Neural progenitor cell (in vitro differentiated cells): ENCODE measurements around the gene TMEM121B. TPM values are rescaled to one million over a fixed set of nuclear protein-coding genes. Genes with fewer than 3 reads are reported as not detected.

Source experiments
- DNase-seq: peaks from one replicate; pipeline ENCODE4 v3.0.0-alpha.2; 2016; ENCODE audit warnings: low spot score
- H2AFZ ChIP-seq: fragments of 200-600 bp; sonication (generic); replicated peaks from 2 replicates; pipeline ENCODE4 v1.6.1; 2016; ENCODE audit warnings: antibody characterized with exemption
- H3F3A ChIP-seq: fragments of 200-600 bp; sonication (generic); 2 replicates; pipeline ENCODE4 v1.6.1; 2016; ENCODE audit warnings: antibody characterized with exemption, low read depth
- H3K27ac ChIP-seq: fragments of 200-600 bp; sonication (generic); 2 replicates; pipeline ENCODE4 v1.5.1; 2016; ENCODE audit warnings: mild to moderate bottlenecking
- H3K27me3 ChIP-seq: fragments of 200-600 bp; sonication (generic); 2 replicates; pipeline ENCODE4 v1.6.1; 2016; ENCODE audit warnings: mild to moderate bottlenecking, moderate library complexity
- H3K36me3 ChIP-seq: fragments of 200-600 bp; sonication (generic); 2 replicates; pipeline ENCODE4 v1.5.1; 2016
- H3K4me1 ChIP-seq: fragments of 200-600 bp; sonication (generic); 2 replicates; pipeline ENCODE4 v1.6.1; 2016; ENCODE audit warnings: mixed run types
- H3K4me2 ChIP-seq: fragments of 200-600 bp; sonication (generic); 2 replicates; pipeline ENCODE4 v1.6.1; 2016
- H3K4me3 ChIP-seq: fragments of 200-600 bp; sonication (generic); 2 replicates; pipeline ENCODE4 v1.5.1; 2016
- H3K79me2 ChIP-seq: fragments of 200-600 bp; sonication (generic); 2 replicates; pipeline ENCODE4 v1.6.1; 2016; ENCODE audit warnings: low read depth
- H3K9ac ChIP-seq: fragments of 200-600 bp; sonication (generic); 2 replicates; pipeline ENCODE4 v1.6.1; 2016
- H3K9me3 ChIP-seq: fragments of 200-600 bp; sonication (generic); 2 replicates; pipeline ENCODE4 v1.5.1; 2016; ENCODE audit warnings: low read depth
- H4K20me1 ChIP-seq: fragments of 200-600 bp; sonication (generic); 2 replicates; pipeline ENCODE4 v1.6.1; 2016; ENCODE audit warnings: low read depth
- H3K27ac Mint-ChIP-seq: 3 replicates; pipeline ENCODE4 v1.8.0; 2021; ENCODE audit warnings: mixed read lengths
- H3K27me3 Mint-ChIP-seq: 2 replicates; pipeline ENCODE4 v1.8.0; 2022; ENCODE audit warnings: low read depth, mild to moderate bottlenecking, inconsistent platforms, moderate library complexity, mixed read lengths; ENCODE audit not compliant: insufficient read depth
- H3K36me3 Mint-ChIP-seq: 3 replicates; pipeline ENCODE4 v1.8.0; 2021; ENCODE audit warnings: mixed read lengths
- H3K4me1 Mint-ChIP-seq: 3 replicates; pipeline ENCODE4 v1.8.0; 2021; ENCODE audit warnings: mixed read lengths
- H3K4me3 Mint-ChIP-seq: 3 replicates; pipeline ENCODE4 v1.8.0; 2021; ENCODE audit warnings: mild to moderate bottlenecking, moderate library complexity, mixed read lengths
- H3K9me3 Mint-ChIP-seq: 3 replicates; pipeline ENCODE4 v1.8.0; 2020; ENCODE audit warnings: mixed read lengths
- EZH2 ChIP-seq: fragments of 200-600 bp; sonication (generic); IDR thresholded peaks from 2 replicates; pipeline ENCODE4 v1.6.1; 2017; ENCODE audit warnings: antibody characterized with exemption, mild to moderate bottlenecking, moderate library complexity
- EZH2phosphoT487 ChIP-seq: fragments of 200-600 bp; sonication (generic); IDR thresholded peaks from 2 replicates; pipeline ENCODE4 v1.6.1; 2017; ENCODE audit warnings: antibody characterized with exemption
- total RNA-seq: library from RNA; depleted of rRNA; stranded (reverse); fragments of >200 nt; gene quantifications from 2 replicates; pipeline ENCODE4 v1.2.3, GENCODE V29; 2015; ENCODE audit warnings: low replicate concordance
- TF ChIP-seq, protein P1 (sequence below): fragments of 200-600 bp; sonication (generic); IDR thresholded peaks from 2 replicates; pipeline ENCODE4 v1.5.1; 2017; ENCODE audit warnings: antibody characterized with exemption, mild to moderate bottlenecking

Gene TMEM121B
- total RNA-seq, 1 donor from 2014 or later: 2.8 TPM

DNA sequence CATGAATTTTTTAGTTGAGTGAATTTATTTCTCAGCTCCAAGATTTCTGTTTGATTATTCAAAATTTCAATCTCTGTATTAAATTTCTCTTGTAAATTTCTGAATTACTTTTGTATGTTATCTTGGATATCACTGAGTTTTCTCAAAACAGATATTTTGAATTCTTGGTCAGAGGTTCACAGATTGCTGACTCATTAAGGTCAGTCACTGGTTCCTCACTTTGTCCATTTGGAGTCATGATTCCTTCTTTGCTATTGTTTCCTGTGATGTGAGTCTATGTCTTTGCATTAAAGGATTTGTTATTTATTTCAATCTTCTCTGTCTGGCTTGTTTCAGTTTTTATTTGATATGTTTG is 46.5 kb downstream of the TMEM121B start:
- H3K9me3 Mint-ChIP-seq: no peaks in the 10 kb centered on the region
- Histone ChIP-seq H2AFZ (no peak overlapping the region), H3K4me1 (no peaks in the 10 kb centered on the region), H3K36me3 (no peaks in the 10 kb centered on the region), H3K4me3 (no peak overlapping the region), H3K27ac (no peak overlapping the region), H3K79me2 (no peaks in the 10 kb centered on the region), H3K9me3 (no peaks in the 10 kb centered on the region), H3K9ac (no peak overlapping the region), H3F3A (no peaks in the 10 kb centered on the region), H3K4me2 (no peak overlapping the region), H3K27me3 (no peaks in the 10 kb centered on the region), H4K20me1 (no peaks in the 10 kb centered on the region)
- TF ChIP-seq, protein P1, sequence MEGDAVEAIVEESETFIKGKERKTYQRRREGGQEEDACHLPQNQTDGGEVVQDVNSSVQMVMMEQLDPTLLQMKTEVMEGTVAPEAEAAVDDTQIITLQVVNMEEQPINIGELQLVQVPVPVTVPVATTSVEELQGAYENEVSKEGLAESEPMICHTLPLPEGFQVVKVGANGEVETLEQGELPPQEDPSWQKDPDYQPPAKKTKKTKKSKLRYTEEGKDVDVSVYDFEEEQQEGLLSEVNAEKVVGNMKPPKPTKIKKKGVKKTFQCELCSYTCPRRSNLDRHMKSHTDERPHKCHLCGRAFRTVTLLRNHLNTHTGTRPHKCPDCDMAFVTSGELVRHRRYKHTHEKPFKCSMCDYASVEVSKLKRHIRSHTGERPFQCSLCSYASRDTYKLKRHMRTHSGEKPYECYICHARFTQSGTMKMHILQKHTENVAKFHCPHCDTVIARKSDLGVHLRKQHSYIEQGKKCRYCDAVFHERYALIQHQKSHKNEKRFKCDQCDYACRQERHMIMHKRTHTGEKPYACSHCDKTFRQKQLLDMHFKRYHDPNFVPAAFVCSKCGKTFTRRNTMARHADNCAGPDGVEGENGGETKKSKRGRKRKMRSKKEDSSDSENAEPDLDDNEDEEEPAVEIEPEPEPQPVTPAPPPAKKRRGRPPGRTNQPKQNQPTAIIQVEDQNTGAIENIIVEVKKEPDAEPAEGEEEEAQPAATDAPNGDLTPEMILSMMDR: no peak
- TF ChIP-seq EZH2 (no peak), EZH2phosphoT487 (no peak)
- H3K4me3 Mint-ChIP-seq: no peak overlapping the region
- H3K4me1 Mint-ChIP-seq: peaks cover 3% of the 10 kb centered on the region
- H3K27ac Mint-ChIP-seq: no peak overlapping the region
- H3K36me3 Mint-ChIP-seq: no peaks in the 10 kb centered on the region
- peaks cover 7% of the 10 kb centered on the region for H3K27me3 Mint-ChIP-seq
- DNase-seq: no peak

DNA sequence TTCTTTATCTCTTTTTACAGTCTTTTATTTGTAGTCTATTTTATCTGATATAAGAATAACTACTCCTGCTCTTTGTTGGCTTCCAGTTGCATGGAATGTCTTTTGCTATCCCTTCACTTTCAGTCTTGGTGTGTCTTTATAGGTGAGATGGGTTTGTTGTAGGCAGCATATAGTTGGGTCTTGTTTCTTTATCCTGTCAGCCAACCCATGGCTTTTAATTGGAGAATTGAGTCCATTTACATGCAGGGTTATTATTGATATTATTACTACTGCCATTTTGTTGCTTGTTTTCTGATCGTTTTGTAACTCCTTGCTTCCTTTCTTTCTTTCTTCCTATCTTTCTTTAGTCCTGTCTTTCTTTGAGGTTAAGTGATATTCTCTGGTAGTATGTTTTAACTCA is 48.3 kb downstream of the TMEM121B start:
- Histone ChIP-seq H3K9ac (no peak overlapping the region), H3F3A (no peaks in the 10 kb centered on the region), H3K79me2 (no peaks in the 10 kb centered on the region), H3K4me3 (no peak overlapping the region), H3K27ac (no peak overlapping the region), H3K4me2 (no peak overlapping the region), H3K27me3 (no peaks in the 10 kb centered on the region), H3K9me3 (no peaks in the 10 kb centered on the region), H2AFZ (no peak overlapping the region), H4K20me1 (no peaks in the 10 kb centered on the region), H3K36me3 (no peaks in the 10 kb centered on the region), H3K4me1 (no peaks in the 10 kb centered on the region)
- DNase-seq: no peak
- Mint-ChIP-seq H3K27ac (no peak overlapping the region), H3K9me3 (no peaks in the 10 kb centered on the region), H3K4me1 (peaks cover 3% of the 10 kb centered on the region), H3K36me3 (no peaks in the 10 kb centered on the region), H3K27me3 (peaks cover 10% of the 10 kb centered on the region), H3K4me3 (no peak overlapping the region)
- TF ChIP-seq EZH2 (no peak), EZH2phosphoT487 (no peak)
- TF ChIP-seq, protein P1: no peak

Other genes starting within 250 kb of the TMEM121B start
- gene GAB4, start 113.1 kb downstream of the TMEM121B start, total RNA-seq: 0.07 TPM in 1 of 2 replicates, not detected in the other
- 2.7 and 5.2 TPM in 2 replicates for gene IL17RA, start 36.4 kb downstream of the TMEM121B start, total RNA-seq
- gene HDHD5, start 37.9 kb upstream of the TMEM121B start, total RNA-seq: 39.7 and 80.3 TPM in 2 replicates
- 30.1 and 49.9 TPM in 2 replicates for gene ADA2, start 98.1 kb upstream of the TMEM121B start, total RNA-seq
- gene CECR2, start 248.1 kb upstream of the TMEM121B start, total RNA-seq: 67.8 and 72.8 TPM in 2 replicates